A549 (cell line): ENCODE results near the gene WNT1. TPM values are rescaled to one million over a fixed set of nuclear protein-coding genes. Genes with fewer than 3 reads are reported as not detected.

Experiments used
- ATAC-seq, 2 experiments: fragments of 200-7000 bp in 1 of 2; fragments of >200 bp in 1 of 2; cut with Nextera tagmentation in 1 of 2; cut with Tn5 transposase in 1 of 2; 3 replicates each; pipeline versions ENCODE4 v1.8.0 to v1.9.1; 2018 to 2020; ENCODE audit warnings: mild to moderate bottlenecking in 1 of 2, moderate library complexity in 1 of 2
- CTCF ChIA-PET: fragments of 300-600 bp; sonication (Branson Sonifier 250); formaldehyde crosslinking; extraction: SDS; loops from one replicate; lab custom pipeline; 2021; ENCODE audit warnings: antibody characterized with exemption, inconsistent platforms; lab: Yijun Ruan, JAX
- POLR2A ChIA-PET: fragments of 350-600 bp; formaldehyde crosslinking; extraction: SDS; loops from one replicate; lab custom pipeline; 2021; ENCODE audit warnings: antibody characterized with exemption, inconsistent platforms; lab: Yijun Ruan, JAX
- DNase-seq, 2 experiments: peaks; one replicate each; pipeline versions ENCODE4 v3.0.0 to v3.0.0-alpha.2; 2011 to 2016; ENCODE audit warnings: low read depth in 1 of 2, low spot score in 1 of 2
- FAIRE-seq: peaks from 2 replicates; lab custom pipeline; 2011; peaks lifted over from hg19 to GRCh38; lab: Jason Lieb, UNC
- H3K27ac ChIP-seq, 2 experiments: fragments of >200 bp; sonication (Bioruptor Twin); formaldehyde crosslinking; 3 replicates each; pipeline ENCODE4 v1.5.1; 2016 to 2017
- H3K4me1 ChIP-seq: fragments of >200 bp; sonication (Bioruptor Twin); formaldehyde crosslinking; 3 replicates; pipeline ENCODE4 v1.6.1; 2016
- H3K4me2 ChIP-seq: fragments of >200 bp; sonication (Bioruptor Twin); formaldehyde crosslinking; 3 replicates; pipeline ENCODE4 v1.6.1; 2016
- H3K4me3 ChIP-seq: fragments of >200 bp; sonication (Bioruptor Twin); formaldehyde crosslinking; 3 replicates; pipeline ENCODE4 v1.5.1; 2016
- H3K9me3 ChIP-seq: fragments of >200 bp; sonication (Bioruptor Twin); formaldehyde crosslinking; 3 replicates; pipeline ENCODE4 v1.6.1; 2016
- BHLHE40 ChIP-seq: IDR thresholded peaks from 2 replicates; pipeline ENCODE4 v1.6.1; 2012; ENCODE audit warnings: low read depth, low read length, inconsistent platforms
- ESRRA ChIP-seq: fragments of 150-350 bp; IDR thresholded peaks from 2 replicates; pipeline ENCODE4 v1.6.1; 2014; ENCODE audit warnings: mild to moderate bottlenecking, low read length, borderline replicate concordance
- FOSB ChIP-seq: fragments of 250-450 bp; sonication (Bioruptor Pico); IDR thresholded peaks from 2 replicates; pipeline ENCODE4 v1.5.0; 2020; ENCODE audit warnings: mild to moderate bottlenecking, moderate library complexity
- GATA3 ChIP-seq: IDR thresholded peaks from 2 replicates; pipeline ENCODE4 v1.6.1; 2012; ENCODE audit warnings: borderline replicate concordance
- HDAC2 ChIP-seq: fragments of 200-600 bp; sonication (generic); IDR thresholded peaks from 2 replicates; pipeline ENCODE4 v1.6.1; 2016
- HOXA7 ChIP-seq: fragments of 250-450 bp; sonication (Bioruptor Pico); IDR thresholded peaks from 2 replicates; pipeline ENCODE4 v1.5.0; 2020; ENCODE audit warnings: mild to moderate bottlenecking, moderate library complexity
- MAFK ChIP-seq: fragments of 450-650 bp; IDR thresholded peaks from 2 replicates; pipeline ENCODE4 v1.6.1; 2014; ENCODE audit not compliant: partially characterized antibody
- MAZ ChIP-seq: fragments of 150-350 bp; IDR thresholded peaks from 2 replicates; pipeline ENCODE4 v1.6.1; 2014; ENCODE audit warnings: antibody characterized with exemption, low read depth, low read length, borderline replicate concordance
- NFE2L2 ChIP-seq: fragments of 150-350 bp; conservative IDR thresholded peaks from 2 replicates; pipeline ENCODE4 v1.6.1; 2014; ENCODE audit warnings: low read length
- POLR2A ChIP-seq: IDR thresholded peaks from 2 replicates; pipeline ENCODE4 v1.6.1; 2012; ENCODE audit warnings: mild to moderate bottlenecking, low read length
- RAD21 ChIP-seq, 2 experiments: fragments of >200 bp in 1 of 2; sonication (Bioruptor Twin) in 1 of 2; formaldehyde crosslinking in 1 of 2; IDR thresholded peaks in 1 of 2; conservative IDR thresholded peaks in 1 of 2; 2 replicates in 1 of 2; 3 replicates in 1 of 2; pipeline ENCODE4 v1.6.1; 2012 to 2018; ENCODE audit warnings: inconsistent platforms in 1 of 2
- SREBF2 ChIP-seq: fragments of 450-650 bp; IDR thresholded peaks from 2 replicates; pipeline ENCODE4 v1.6.1; 2014; ENCODE audit warnings: mild to moderate bottlenecking, moderate library complexity
- TFCP2L1 ChIP-seq: fragments of 250-450 bp; sonication (Bioruptor Pico); IDR thresholded peaks from 2 replicates; pipeline ENCODE4 v1.5.0; 2021; ENCODE audit warnings: mild to moderate bottlenecking
- ZNF302 ChIP-seq: fragments of 250-450 bp; sonication (Bioruptor Pico); IDR thresholded peaks from 2 replicates; pipeline ENCODE4 v1.9.0; 2021; ENCODE audit warnings: inconsistent platforms, mild to moderate bottlenecking, moderate library complexity
- WGBS: methylation state at CpG from one replicate; pipeline ENCODE4 v1.1.6; 2017; ENCODE audit errors: missing lambda C conversion rate; 5-methylcytosine and 5-hydroxymethylcytosine counted together
- polyA plus RNA-seq, 4 experiments: library from polyadenylated mRNA; depleted of rRNA in 3 of 4; stranded (reverse); fragments of >200 nt; fragmentation: RNase III in 1 of 4; extraction: RNeasy Plus Mini Kit Qiagen cat#74134 plus additional on column Dnase treatment in 1 of 4; gene quantifications; 2 replicates in 3 of 4; 3 replicates in 1 of 4; pipeline ENCODE4 v1.2.3, GENCODE V29; 2011 to 2017
- TF ChIP-seq, protein P1 (sequence below): fragments of 450-650 bp; IDR thresholded peaks from 2 replicates; pipeline ENCODE4 v1.6.1; 2014; ENCODE audit warnings: antibody characterized with exemption
- TF ChIP-seq, protein P2 (sequence below): fragments of >200 bp; sonication (Bioruptor Twin); formaldehyde crosslinking; IDR thresholded peaks from 3 replicates; pipeline ENCODE4 v1.6.1; 2016
- TF ChIP-seq, protein P3 (sequence below): fragments of 250-450 bp; sonication (Bioruptor Pico); IDR thresholded peaks from 2 replicates; pipeline ENCODE4 v1.5.0; 2020; ENCODE audit warnings: low read depth, mild to moderate bottlenecking, moderate library complexity
- TF ChIP-seq, protein P4 (sequence below): fragments of 200-600 bp; sonication (generic); IDR thresholded peaks from 2 replicates; pipeline ENCODE4 v1.6.1; 2016; ENCODE audit warnings: antibody characterized with exemption, mild to moderate bottlenecking, moderate library complexity
- TF ChIP-seq, protein P5 (sequence below): IDR thresholded peaks from 2 replicates; pipeline ENCODE4 v1.6.1; 2012
- TF ChIP-seq, protein P6 (sequence below): IDR thresholded peaks from 2 replicates; pipeline ENCODE4 v1.6.1; 2012

WNT1 gene
- polyA plus RNA-seq, 2 of the 4 experiments (the other 2 are of a cell fraction) = not detected

DNA sequence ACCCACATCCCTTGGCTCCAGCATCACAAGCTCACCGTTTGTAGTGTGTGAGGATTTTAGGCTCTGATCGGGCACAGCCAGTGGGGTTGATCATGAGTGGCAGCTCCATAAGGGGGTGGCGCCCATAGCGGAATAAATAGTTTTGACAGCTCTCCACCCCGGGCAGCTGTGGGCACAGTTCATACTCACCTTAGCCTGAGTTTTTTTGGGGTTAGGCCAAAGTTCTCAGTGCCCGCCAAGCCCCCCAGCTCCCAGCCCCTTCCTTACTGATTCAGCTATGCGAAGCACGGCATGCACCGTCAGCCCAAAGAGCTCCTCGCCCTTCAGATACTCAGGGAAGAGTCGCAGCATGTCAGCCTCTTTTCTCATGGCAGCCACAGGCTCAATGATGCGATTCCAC lies 46.4 kb downstream of the WNT1 start:
- Histone ChIP-seq H3K4me3 (no peak overlapping the region), H3K9me3 (no peaks in the 10 kb centered on the region), H3K27ac (no peak overlapping the region), H3K4me1 (peaks cover 8% of the 10 kb centered on the region), H3K4me2 (no peak overlapping the region)
- 89% methylated on average over 12 of the region's 12 CpGs for WGBS
- FAIRE-seq = no peak
- no peak for TF ChIP-seq SREBF2
- no peak for TF ChIP-seq POLR2A
- TF ChIP-seq ZNF302 (CRISPR knock-in tag) = no peak
- TF ChIP-seq, protein P1, sequence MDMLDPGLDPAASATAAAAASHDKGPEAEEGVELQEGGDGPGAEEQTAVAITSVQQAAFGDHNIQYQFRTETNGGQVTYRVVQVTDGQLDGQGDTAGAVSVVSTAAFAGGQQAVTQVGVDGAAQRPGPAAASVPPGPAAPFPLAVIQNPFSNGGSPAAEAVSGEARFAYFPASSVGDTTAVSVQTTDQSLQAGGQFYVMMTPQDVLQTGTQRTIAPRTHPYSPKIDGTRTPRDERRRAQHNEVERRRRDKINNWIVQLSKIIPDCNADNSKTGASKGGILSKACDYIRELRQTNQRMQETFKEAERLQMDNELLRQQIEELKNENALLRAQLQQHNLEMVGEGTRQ = no peak
- no peak for TF ChIP-seq HDAC2
- TF ChIP-seq, protein P2, sequence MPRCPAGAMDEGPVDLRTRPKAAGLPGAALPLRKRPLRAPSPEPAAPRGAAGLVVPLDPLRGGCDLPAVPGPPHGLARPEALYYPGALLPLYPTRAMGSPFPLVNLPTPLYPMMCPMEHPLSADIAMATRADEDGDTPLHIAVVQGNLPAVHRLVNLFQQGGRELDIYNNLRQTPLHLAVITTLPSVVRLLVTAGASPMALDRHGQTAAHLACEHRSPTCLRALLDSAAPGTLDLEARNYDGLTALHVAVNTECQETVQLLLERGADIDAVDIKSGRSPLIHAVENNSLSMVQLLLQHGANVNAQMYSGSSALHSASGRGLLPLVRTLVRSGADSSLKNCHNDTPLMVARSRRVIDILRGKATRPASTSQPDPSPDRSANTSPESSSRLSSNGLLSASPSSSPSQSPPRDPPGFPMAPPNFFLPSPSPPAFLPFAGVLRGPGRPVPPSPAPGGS = no peak
- TF ChIP-seq, protein P3, sequence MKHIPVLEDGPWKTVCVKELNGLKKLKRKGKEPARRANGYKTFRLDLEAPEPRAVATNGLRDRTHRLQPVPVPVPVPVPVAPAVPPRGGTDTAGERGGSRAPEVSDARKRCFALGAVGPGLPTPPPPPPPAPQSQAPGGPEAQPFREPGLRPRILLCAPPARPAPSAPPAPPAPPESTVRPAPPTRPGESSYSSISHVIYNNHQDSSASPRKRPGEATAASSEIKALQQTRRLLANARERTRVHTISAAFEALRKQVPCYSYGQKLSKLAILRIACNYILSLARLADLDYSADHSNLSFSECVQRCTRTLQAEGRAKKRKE (CRISPR knock-in tag) = no peak
- TF ChIP-seq ESRRA = no peak
- TF ChIP-seq MAFK = no peak
- TF ChIP-seq, protein P4, sequence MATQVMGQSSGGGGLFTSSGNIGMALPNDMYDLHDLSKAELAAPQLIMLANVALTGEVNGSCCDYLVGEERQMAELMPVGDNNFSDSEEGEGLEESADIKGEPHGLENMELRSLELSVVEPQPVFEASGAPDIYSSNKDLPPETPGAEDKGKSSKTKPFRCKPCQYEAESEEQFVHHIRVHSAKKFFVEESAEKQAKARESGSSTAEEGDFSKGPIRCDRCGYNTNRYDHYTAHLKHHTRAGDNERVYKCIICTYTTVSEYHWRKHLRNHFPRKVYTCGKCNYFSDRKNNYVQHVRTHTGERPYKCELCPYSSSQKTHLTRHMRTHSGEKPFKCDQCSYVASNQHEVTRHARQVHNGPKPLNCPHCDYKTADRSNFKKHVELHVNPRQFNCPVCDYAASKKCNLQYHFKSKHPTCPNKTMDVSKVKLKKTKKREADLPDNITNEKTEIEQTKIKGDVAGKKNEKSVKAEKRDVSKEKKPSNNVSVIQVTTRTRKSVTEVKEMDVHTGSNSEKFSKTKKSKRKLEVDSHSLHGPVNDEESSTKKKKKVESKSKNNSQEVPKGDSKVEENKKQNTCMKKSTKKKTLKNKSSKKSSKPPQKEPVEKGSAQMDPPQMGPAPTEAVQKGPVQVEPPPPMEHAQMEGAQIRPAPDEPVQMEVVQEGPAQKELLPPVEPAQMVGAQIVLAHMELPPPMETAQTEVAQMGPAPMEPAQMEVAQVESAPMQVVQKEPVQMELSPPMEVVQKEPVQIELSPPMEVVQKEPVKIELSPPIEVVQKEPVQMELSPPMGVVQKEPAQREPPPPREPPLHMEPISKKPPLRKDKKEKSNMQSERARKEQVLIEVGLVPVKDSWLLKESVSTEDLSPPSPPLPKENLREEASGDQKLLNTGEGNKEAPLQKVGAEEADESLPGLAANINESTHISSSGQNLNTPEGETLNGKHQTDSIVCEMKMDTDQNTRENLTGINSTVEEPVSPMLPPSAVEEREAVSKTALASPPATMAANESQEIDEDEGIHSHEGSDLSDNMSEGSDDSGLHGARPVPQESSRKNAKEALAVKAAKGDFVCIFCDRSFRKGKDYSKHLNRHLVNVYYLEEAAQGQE = no peak
- no peak for TF ChIP-seq BHLHE40
- no peak for TF ChIP-seq RAD21 (conservative IDR thresholded peaks at IDR 0.05 in 1 of 2, IDR thresholded peaks at IDR 0.05 in 1 of 2)
- TF ChIP-seq FOSB (CRISPR knock-in tag) = no peak
- no peak for TF ChIP-seq HOXA7 (CRISPR knock-in tag)
- TF ChIP-seq MAZ = no peak
- POLR2A ChIA-PET = interaction anchor here (0.5 kb wide), 1 partner anchor 172 kb away, joined by 5 read pairs; the partner anchor contains the start of gene DDX23
- DNase-seq = no peak
- ATAC-seq = no peak
- CTCF ChIA-PET = interaction anchor here (0.7 to 1.8 kb wide), 4 partner anchors 9 to 64 kb away, joined by 3 to 5 read pairs (median 4); no protein-coding TSS in a partner anchor

DNA sequence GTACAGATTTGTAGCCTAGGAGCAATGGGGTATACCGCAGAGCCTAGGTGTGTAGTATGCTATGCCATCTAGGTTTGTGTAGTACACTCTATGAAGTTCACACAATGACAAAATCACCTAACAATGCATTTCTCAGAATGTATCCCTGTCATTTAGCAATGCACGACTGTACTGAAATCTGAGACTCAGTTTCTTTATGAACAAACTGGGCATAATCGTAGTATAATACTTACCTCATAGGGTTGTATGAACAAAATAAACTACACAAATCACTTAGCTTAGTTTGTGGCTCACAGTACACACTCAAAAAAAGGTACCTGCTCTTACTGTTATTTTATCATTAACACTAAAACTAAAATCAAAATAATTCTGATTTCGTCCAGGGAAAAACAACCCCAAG lies 47.3 kb downstream of the WNT1 start:
- no peak for DNase-seq
- FAIRE-seq = no peak
- 88% methylated on average over 4 of the region's 4 CpGs for WGBS
- Histone ChIP-seq H3K4me1 (no peaks in the 10 kb centered on the region; the same call in 2 of the 3 replicates), H3K27ac (no peak overlapping the region), H3K4me3 (no peak overlapping the region), H3K4me2 (no peak overlapping the region), H3K9me3 (no peaks in the 10 kb centered on the region)
- TF ChIP-seq, protein P5, sequence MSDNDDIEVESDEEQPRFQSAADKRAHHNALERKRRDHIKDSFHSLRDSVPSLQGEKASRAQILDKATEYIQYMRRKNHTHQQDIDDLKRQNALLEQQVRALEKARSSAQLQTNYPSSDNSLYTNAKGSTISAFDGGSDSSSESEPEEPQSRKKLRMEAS = no peak
- TF ChIP-seq, protein P6, sequence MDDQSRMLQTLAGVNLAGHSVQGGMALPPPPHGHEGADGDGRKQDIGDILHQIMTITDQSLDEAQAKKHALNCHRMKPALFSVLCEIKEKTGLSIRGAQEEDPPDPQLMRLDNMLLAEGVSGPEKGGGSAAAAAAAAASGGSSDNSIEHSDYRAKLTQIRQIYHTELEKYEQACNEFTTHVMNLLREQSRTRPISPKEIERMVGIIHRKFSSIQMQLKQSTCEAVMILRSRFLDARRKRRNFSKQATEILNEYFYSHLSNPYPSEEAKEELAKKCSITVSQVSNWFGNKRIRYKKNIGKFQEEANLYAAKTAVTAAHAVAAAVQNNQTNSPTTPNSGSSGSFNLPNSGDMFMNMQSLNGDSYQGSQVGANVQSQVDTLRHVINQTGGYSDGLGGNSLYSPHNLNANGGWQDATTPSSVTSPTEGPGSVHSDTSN = no peak
- TF ChIP-seq GATA3 (no peak), HOXA7 (CRISPR knock-in tag) (no peak), TFCP2L1 (CRISPR knock-in tag) (no peak), NFE2L2 (no peak)
- no peak for ATAC-seq
- ChIA-PET POLR2A (no interaction called here), CTCF (interaction anchor here (0.7 to 1.8 kb wide), 4 partner anchors 12 to 86 kb away, joined by 3 to 9 read pairs (median 4); no protein-coding TSS in a partner anchor)
